ENCODE data around the gene PHLDA2.

The PHLDA2 gene, protein sequence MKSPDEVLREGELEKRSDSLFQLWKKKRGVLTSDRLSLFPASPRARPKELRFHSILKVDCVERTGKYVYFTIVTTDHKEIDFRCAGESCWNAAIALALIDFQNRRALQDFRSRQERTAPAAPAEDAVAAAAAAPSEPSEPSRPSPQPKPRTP

DNA sequence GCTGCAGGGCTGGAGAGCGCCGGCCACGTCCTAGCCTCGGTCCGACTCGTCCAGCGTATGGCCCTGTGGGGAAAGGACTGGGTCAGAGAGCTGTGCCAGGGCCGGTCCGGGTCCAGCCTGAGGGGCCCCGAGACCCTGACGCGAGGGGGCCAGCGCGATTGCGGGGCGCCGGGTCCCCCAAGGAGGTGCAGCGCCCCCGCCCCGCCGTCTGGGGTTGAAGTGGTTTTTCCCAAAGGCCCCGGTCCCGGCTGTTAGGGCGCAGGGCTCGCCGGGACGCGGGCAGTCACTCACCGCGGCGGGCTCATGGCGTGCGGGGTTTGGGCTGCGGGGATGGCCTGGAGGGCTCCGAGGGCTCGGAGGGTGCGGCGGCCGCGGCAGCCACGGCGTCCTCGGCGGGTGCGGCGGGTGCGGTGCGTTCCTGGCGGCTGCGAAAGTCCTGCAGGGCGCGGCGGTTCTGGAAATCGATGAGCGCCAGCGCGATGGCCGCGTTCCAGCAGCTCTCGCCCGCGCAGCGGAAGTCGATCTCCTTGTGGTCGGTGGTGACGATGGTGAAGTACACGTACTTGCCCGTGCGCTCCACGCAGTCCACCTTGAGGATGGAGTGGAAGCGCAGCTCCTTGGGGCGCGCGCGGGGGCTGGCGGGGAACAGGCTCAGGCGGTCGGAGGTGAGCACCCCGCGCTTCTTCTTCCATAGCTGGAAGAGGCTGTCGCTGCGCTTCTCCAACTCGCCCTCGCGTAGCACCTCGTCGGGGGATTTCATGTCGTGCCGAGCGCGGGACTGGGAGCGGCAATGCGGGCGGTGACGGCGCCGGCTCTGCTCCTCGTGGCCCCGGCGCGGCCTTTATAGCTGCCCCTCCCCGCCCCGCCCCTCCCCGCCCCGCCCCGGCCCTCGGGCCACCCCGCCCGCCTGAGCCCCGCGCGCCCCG is at the start of gene PHLDA2:
PHLDA2 (minus strand) TSS at position 816 of the 926 bp plus-strand sequence; CDS start at position 760, 56 bp downstream.
- no peaks in the 10 kb centered on the region for H3K9me3 ChIP-seq (ENCODE audit: control insufficient read depth, insufficient read depth, low read length)
- H3K27ac ChIP-seq (ENCODE audit: low read length), result no peak within 1 kb of the TSS
- H3K36me3 ChIP-seq (ENCODE audit: control insufficient read depth, insufficient read depth, low read length), result peaks cover 3% of the 10 kb centered on the region; the same call in 1 of the 2 replicates
- no CpG with 5 or more reads among the region's 113 CpGs for WGBS (ENCODE audit: insufficient coverage, insufficient read length)
- H3K4me1 ChIP-seq (ENCODE audit: control insufficient read depth, insufficient read depth, low read length), result peaks cover 3% of the 10 kb centered on the region; the same call in 1 of the 2 replicates
- peak within 1 kb of the TSS; percentile 38; the same call in 1 of the 2 replicates for H3K4me3 ChIP-seq (ENCODE audit: low read length)
- H3K27me3 ChIP-seq (ENCODE audit: control insufficient read depth, insufficient read depth, low read length), result peaks cover 16% of the 10 kb centered on the region
- no peak for DNase-seq (ENCODE audit: low read depth, low spot score)

DNA sequence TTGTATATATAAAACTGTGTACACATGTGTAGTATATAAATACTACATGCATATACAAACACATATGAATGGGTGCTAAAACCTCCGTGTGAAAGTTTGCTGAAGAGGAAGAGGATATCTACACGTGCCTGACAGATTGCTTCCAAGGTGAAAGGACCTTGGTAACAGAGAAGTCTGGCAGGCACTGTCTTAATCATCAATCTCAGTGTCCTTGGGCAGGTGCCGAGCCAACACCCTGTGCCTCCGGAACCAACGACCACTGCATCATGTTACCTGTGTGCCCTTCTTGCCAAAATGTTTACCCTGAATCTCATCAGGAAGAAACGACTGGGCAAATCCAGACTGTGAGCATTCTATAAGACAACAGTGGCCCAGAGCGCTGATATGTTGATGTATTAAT is 47.9 kb upstream of the PHLDA2 start:
- no peak overlapping the region for H3K4me3 ChIP-seq (ENCODE audit: low read length)
- WGBS (ENCODE audit: insufficient coverage, insufficient read length), result no CpG with 5 or more reads among the region's 7 CpGs
- H3K36me3 ChIP-seq (ENCODE audit: control insufficient read depth, insufficient read depth, low read length), result peaks cover 30% of the 10 kb centered on the region; the same call in 1 of the 2 replicates

DNA sequence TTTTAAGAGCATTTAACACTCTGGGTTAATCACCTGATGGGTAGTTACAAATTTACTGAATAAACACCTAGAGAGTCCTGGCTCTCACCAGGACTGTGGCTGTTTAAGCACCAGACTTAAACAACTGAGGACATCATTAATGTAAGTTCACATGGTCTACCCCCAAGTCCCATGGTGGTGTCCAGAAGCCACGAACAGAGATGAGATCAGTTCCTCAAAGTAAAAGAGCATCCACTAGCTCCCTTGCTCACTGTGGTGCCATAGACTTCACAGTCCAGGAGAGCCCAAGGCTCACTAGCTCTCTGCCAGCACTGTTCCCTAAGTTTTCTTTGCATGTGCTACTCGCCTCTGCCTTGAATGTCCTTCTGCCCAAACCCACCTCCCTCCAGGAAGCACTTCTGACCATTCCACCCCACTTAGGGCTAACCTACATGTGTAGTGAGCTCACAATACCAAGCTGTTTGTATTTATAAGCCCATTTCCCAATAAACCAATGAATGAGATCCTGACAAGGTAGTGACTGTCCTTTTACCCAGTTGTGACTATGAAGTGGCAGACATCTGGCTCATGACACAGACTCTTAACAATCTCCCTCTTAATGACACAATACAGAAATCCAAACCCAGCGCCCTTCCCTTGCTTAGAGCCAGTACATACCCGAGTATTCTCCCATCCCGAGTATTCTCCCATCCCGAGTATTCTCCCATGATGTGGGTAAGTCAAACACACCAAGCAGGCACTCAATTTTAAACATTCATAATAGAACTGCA is 47.3 kb upstream of the PHLDA2 start:
- Histone ChIP-seq H3K4me3 (ENCODE audit: low read length) (no peak overlapping the region), H3K4me1 (ENCODE audit: control insufficient read depth, insufficient read depth, low read length) (no peaks in the 10 kb centered on the region), H3K36me3 (ENCODE audit: control insufficient read depth, insufficient read depth, low read length) (peaks cover 33% of the 10 kb centered on the region; the same call in 1 of the 2 replicates), H3K9me3 (ENCODE audit: control insufficient read depth, insufficient read depth, low read length) (no peaks in the 10 kb centered on the region), H3K27me3 (ENCODE audit: control insufficient read depth, insufficient read depth, low read length) (no peaks in the 10 kb centered on the region), H3K27ac (ENCODE audit: low read length) (no peak overlapping the region)
- no peak for DNase-seq (ENCODE audit: low read depth, low spot score)
- WGBS (ENCODE audit: insufficient coverage, insufficient read length), result no CpG with 5 or more reads among the region's 6 CpGs

More for the DNA sequence above, 47.9 kb upstream of the PHLDA2 start:
- Histone ChIP-seq H3K9me3 (ENCODE audit: control insufficient read depth, insufficient read depth, low read length) (no peaks in the 10 kb centered on the region), H3K4me1 (ENCODE audit: control insufficient read depth, insufficient read depth, low read length) (no peaks in the 10 kb centered on the region), H3K27ac (ENCODE audit: low read length) (no peak overlapping the region), H3K27me3 (ENCODE audit: control insufficient read depth, insufficient read depth, low read length) (no peaks in the 10 kb centered on the region)
- no peak for DNase-seq (ENCODE audit: low read depth, low spot score)

DNA sequence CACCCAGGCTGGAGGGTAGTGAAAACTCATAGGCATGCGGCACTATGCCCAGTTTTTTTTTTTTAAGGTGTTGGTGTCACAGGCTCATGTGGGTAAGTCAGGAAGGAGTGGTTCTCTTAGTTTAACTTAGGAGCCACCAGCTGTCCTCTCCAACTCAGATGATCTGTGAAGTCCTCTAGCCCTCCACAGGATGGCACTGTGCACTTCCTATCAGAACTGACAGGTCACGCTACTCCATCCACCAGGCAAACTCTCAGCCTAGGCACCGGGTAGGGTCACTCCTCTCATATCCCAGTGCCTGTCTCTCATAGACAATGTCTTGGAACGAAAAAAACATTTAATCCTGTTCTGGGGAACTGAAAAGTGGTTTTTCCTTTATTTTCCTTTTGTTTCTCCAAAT is 46.4 kb upstream of the PHLDA2 start:
- Histone ChIP-seq H3K4me1 (ENCODE audit: control insufficient read depth, insufficient read depth, low read length) (no peaks in the 10 kb centered on the region), H3K27me3 (ENCODE audit: control insufficient read depth, insufficient read depth, low read length) (no peaks in the 10 kb centered on the region), H3K9me3 (ENCODE audit: control insufficient read depth, insufficient read depth, low read length) (no peaks in the 10 kb centered on the region), H3K36me3 (ENCODE audit: control insufficient read depth, insufficient read depth, low read length) (peaks cover 38% of the 10 kb centered on the region; the same call in 1 of the 2 replicates), H3K27ac (ENCODE audit: low read length) (no peak overlapping the region), H3K4me3 (ENCODE audit: low read length) (no peak overlapping the region)
- no CpG with 5 or more reads among the region's 4 CpGs for WGBS (ENCODE audit: insufficient coverage, insufficient read length)
- no peak for DNase-seq (ENCODE audit: low read depth, low spot score)

DNA sequence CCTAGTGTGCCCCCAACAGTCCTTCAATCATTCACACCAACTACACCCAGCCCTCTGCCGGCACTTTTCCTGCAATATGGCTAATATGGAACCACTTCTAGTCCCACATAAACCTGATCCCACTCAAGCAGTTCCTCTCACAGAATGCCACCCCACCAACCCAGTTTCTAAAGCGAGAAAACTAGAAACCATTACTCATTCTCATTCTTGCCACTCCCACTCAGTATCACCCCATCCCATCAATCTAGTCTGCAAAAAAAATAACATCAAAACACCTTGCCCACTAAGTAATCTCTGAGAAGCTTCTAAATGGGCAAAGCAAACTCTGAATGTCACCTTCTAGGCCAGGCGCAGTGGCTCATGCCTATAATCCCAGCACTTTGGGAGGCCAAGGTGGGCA is 45.1 kb upstream of the PHLDA2 start:
- H3K36me3 ChIP-seq (ENCODE audit: control insufficient read depth, insufficient read depth, low read length), result peaks cover 48% of the 10 kb centered on the region
- H3K9me3 ChIP-seq (ENCODE audit: control insufficient read depth, insufficient read depth, low read length), result no peaks in the 10 kb centered on the region
- WGBS (ENCODE audit: insufficient coverage, insufficient read length), result no CpG with 5 or more reads among the region's 3 CpGs
- H3K4me3 ChIP-seq (ENCODE audit: low read length), result no peak overlapping the region
- H3K27ac ChIP-seq (ENCODE audit: low read length), result no peak overlapping the region
- no peaks in the 10 kb centered on the region for H3K27me3 ChIP-seq (ENCODE audit: control insufficient read depth, insufficient read depth, low read length)
- H3K4me1 ChIP-seq (ENCODE audit: control insufficient read depth, insufficient read depth, low read length), result no peaks in the 10 kb centered on the region
- no peak for DNase-seq (ENCODE audit: low read depth, low spot score)

DNA sequence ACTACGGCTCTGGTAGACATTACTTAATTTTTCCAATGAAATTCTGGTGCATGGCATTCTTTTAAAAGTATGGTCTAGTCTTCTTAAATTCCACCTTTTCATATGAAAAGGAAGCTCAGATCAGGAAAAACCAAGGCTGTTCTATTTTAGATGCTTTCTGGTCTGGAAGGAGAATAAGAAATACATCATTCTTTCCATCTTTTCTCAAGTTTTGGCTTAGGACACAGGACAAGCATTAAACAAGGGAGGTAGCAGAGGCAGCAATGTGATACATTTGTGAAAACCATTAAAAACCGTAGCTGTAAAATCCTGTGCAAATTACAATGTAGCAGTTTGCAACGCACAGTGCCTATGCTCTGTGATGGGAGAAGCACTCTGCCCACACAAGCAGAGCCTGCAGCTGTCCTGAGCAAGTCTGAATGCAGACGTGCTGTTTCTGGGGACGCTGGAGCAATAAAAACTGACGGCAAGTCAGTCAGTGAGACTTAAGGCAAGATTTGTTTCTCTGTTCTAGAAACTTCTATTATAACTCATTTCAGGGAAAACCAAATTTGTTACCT is 39.2 kb upstream of the PHLDA2 start:
- no peak for DNase-seq (ENCODE audit: low read depth, low spot score)
- H3K27me3 ChIP-seq (ENCODE audit: control insufficient read depth, insufficient read depth, low read length), result no peaks in the 10 kb centered on the region
- H3K9me3 ChIP-seq (ENCODE audit: control insufficient read depth, insufficient read depth, low read length), result no peaks in the 10 kb centered on the region
- no peak overlapping the region for H3K4me3 ChIP-seq (ENCODE audit: low read length)
- H3K4me1 ChIP-seq (ENCODE audit: control insufficient read depth, insufficient read depth, low read length), result no peaks in the 10 kb centered on the region
- H3K27ac ChIP-seq (ENCODE audit: low read length), result no peak overlapping the region
- WGBS (ENCODE audit: insufficient coverage, insufficient read length), result no CpG with 5 or more reads among the region's 6 CpGs
- H3K36me3 ChIP-seq (ENCODE audit: control insufficient read depth, insufficient read depth, low read length), result peaks cover 48% of the 10 kb centered on the region

DNA sequence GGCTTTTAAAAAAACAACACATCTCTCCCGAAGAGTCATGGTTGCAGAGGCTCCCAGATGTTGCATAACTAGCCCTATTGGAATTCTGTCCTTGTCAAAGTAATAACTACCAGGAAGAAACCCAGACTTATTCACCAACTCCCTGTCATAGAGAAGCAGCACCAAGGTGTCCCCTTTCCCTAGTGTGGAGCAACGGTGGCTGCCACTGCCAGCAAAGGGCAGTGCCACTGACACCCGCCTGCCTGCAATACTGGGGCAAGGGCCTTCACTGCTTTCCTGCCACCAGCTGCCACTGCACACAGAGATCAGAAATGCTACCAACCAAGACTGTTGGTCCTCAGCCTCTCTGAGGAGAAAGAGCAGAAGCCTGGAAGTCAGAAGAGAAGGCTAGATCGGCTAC is 35.6 kb upstream of the PHLDA2 start:
- Histone ChIP-seq H3K27ac (ENCODE audit: low read length) (no peak overlapping the region), H3K4me3 (ENCODE audit: low read length) (no peak overlapping the region), H3K27me3 (ENCODE audit: control insufficient read depth, insufficient read depth, low read length) (no peaks in the 10 kb centered on the region), H3K4me1 (ENCODE audit: control insufficient read depth, insufficient read depth, low read length) (peaks cover 1% of the 10 kb centered on the region), H3K9me3 (ENCODE audit: control insufficient read depth, insufficient read depth, low read length) (no peaks in the 10 kb centered on the region), H3K36me3 (ENCODE audit: control insufficient read depth, insufficient read depth, low read length) (peaks cover 38% of the 10 kb centered on the region; the same call in 1 of the 2 replicates)
- WGBS (ENCODE audit: insufficient coverage, insufficient read length), result no CpG with 5 or more reads among the region's 4 CpGs
- no peak for DNase-seq (ENCODE audit: low read depth, low spot score)

DNA sequence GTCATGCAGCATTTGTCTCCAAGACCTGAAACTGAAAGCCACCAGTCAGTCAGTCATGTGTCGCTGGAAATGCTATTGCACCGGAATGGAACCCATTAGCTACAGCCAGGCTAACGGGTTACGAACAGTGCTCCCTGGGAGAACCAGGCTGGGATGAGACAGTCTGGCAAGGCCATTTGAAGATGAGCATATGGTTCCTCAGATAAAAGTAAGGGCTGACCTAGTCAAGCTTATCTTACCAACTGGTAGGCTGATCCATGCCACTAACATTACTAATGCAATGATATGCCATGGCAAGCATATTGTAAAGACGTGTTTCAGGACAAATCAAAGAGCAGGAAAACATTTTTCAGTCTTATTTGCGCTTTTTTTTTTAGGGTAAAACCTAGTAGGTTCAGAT is 34.5 kb upstream of the PHLDA2 start:
- no peak overlapping the region for H3K27ac ChIP-seq (ENCODE audit: low read length)
- H3K36me3 ChIP-seq (ENCODE audit: control insufficient read depth, insufficient read depth, low read length), result peaks cover 35% of the 10 kb centered on the region; the same call in 1 of the 2 replicates
- no peaks in the 10 kb centered on the region for H3K9me3 ChIP-seq (ENCODE audit: control insufficient read depth, insufficient read depth, low read length)
- H3K27me3 ChIP-seq (ENCODE audit: control insufficient read depth, insufficient read depth, low read length), result no peaks in the 10 kb centered on the region
- DNase-seq (ENCODE audit: low read depth, low spot score), result no peak
- H3K4me3 ChIP-seq (ENCODE audit: low read length), result no peak overlapping the region
- WGBS (ENCODE audit: insufficient coverage, insufficient read length), result no CpG with 5 or more reads among the region's 6 CpGs
- peaks cover 1% of the 10 kb centered on the region for H3K4me1 ChIP-seq (ENCODE audit: control insufficient read depth, insufficient read depth, low read length)

DNA sequence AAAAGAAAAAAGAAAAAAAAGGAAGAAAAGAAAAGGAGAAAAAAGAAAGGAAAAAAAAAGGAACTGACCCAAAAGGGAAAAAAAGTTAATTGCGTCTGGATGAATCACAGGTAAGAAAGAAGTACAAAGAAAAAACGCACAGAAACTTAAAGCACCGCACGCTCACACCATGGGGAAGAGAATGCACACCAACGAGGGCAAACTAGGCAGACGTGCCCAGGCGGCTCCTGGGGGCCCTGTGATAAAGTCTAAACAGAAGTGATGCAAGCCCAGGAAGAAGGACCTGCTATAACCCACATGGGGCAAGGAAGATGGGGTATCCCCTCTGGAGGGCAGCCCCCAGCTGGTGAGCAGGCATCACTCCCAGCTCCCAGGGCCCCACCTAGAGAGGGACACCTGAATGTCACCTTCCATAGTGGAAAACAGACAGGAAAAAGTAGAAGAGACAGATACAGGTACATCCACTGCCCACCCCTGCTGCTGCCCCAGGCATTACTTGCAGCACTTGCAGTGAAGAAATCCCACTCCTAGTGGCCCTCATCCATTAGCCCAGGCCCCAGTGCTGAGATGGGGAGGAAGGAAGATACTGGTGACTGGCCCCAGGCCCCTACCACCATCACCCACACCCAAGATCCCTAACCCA is 34.0 kb upstream of the PHLDA2 start:
- peaks cover 34% of the 10 kb centered on the region; the same call in 1 of the 2 replicates for H3K36me3 ChIP-seq (ENCODE audit: control insufficient read depth, insufficient read depth, low read length)
- WGBS (ENCODE audit: insufficient coverage, insufficient read length), result no CpG with 5 or more reads among the region's 7 CpGs
- no peak overlapping the region for H3K4me3 ChIP-seq (ENCODE audit: low read length)
- H3K27ac ChIP-seq (ENCODE audit: low read length), result no peak overlapping the region
- H3K27me3 ChIP-seq (ENCODE audit: control insufficient read depth, insufficient read depth, low read length), result no peaks in the 10 kb centered on the region
- peaks cover 1% of the 10 kb centered on the region for H3K4me1 ChIP-seq (ENCODE audit: control insufficient read depth, insufficient read depth, low read length)
- no peaks in the 10 kb centered on the region for H3K9me3 ChIP-seq (ENCODE audit: control insufficient read depth, insufficient read depth, low read length)
- no peak for DNase-seq (ENCODE audit: low read depth, low spot score)

Data from iPS DF 6.9 (cell line).